HEK293 (cell line): ENCODE data around the gene KLHL17.

Source experiments
- CTCF ChIA-PET: fragments of 350-600 bp; formaldehyde crosslinking; extraction: SDS; loops from one replicate; lab custom pipeline; 2021; ENCODE audit warnings: antibody characterized with exemption; lab: Yijun Ruan, JAX
- POLR2A ChIA-PET: fragments of 300-600 bp; formaldehyde crosslinking; extraction: SDS; loops from one replicate; lab custom pipeline; 2020; ENCODE audit warnings: antibody characterized with exemption, inconsistent platforms; lab: Yijun Ruan, JAX
- H3K27ac ChIP-seq: fragments of 200-500 bp; sonication (Bioruptor generic); 2 replicates; pipeline ENCODE4 v1.5.1; 2014; ENCODE audit warnings: low read depth, low read length, control low read depth, inconsistent platforms; ENCODE audit errors: extremely low read depth
- H3K36me3 ChIP-seq, 2 experiments: fragments of 200-500 bp in 1 of 2; sonication (Bioruptor generic) in 1 of 2; 1 replicate in 1 of 2; 2 replicates in 1 of 2; pipeline ENCODE4 v1.5.1; 2014 to 2017; ENCODE audit warnings: inconsistent platforms in 2 of 2, low read length in 2 of 2; ENCODE audit not compliant: control insufficient read depth in 2 of 2, insufficient read depth in 1 of 2
- H3K4me1 ChIP-seq: fragments of 200-500 bp; sonication (Bioruptor generic); 2 replicates; pipeline ENCODE4 v1.5.1; 2014; ENCODE audit warnings: mild to moderate bottlenecking, low read length, inconsistent platforms; ENCODE audit not compliant: control insufficient read depth, insufficient read depth
- H3K4me3 ChIP-seq: 2 replicates; pipeline ENCODE4 v1.5.1; 2011; ENCODE audit warnings: low read depth, mild to moderate bottlenecking, control low read depth, low read length, moderate library complexity
- H3K9me3 ChIP-seq: fragments of 200-500 bp; sonication (Bioruptor generic); 2 replicates; pipeline ENCODE4 v1.5.1; 2014; ENCODE audit warnings: low read depth, low read length, inconsistent platforms; ENCODE audit not compliant: control insufficient read depth, insufficient read depth
- ELK4 ChIP-seq: IDR thresholded peaks from 2 replicates; pipeline ENCODE4 v1.6.1; 2011; ENCODE audit warnings: mild to moderate bottlenecking, low read depth, low read length, borderline replicate concordance
- GLIS2 ChIP-seq: fragments of 450-650 bp; formaldehyde crosslinking; IDR thresholded peaks from 2 replicates; pipeline ENCODE4 v1.5.1; 2016; ENCODE audit warnings: missing biosample characterization, missing genetic modification characterization
- HIC1 ChIP-seq: fragments of 450-650 bp; formaldehyde crosslinking; IDR thresholded peaks from 2 replicates; pipeline ENCODE4 v1.5.1; 2016; ENCODE audit warnings: missing biosample characterization, missing genetic modification characterization
- KLF10 ChIP-seq: fragments of 450-650 bp; IDR thresholded peaks from 2 replicates; pipeline ENCODE4 v1.5.1; 2018; ENCODE audit warnings: missing biosample characterization, mild to moderate bottlenecking, missing genetic modification characterization
- KLF17 ChIP-seq: fragments of 450-650 bp; formaldehyde crosslinking; IDR thresholded peaks from 2 replicates; pipeline ENCODE4 v1.5.1; 2016; ENCODE audit warnings: missing biosample characterization, missing genetic modification characterization
- PATZ1 ChIP-seq: fragments of 450-650 bp; formaldehyde crosslinking; IDR thresholded peaks from 2 replicates; pipeline ENCODE4 v1.5.1; 2016; ENCODE audit warnings: missing biosample characterization, missing genetic modification characterization
- PRDM4 ChIP-seq: fragments of 450-650 bp; formaldehyde crosslinking; IDR thresholded peaks from 2 replicates; pipeline ENCODE4 v1.5.1; 2017; ENCODE audit warnings: missing biosample characterization, missing genetic modification characterization
- REPIN1 ChIP-seq: fragments of 450-650 bp; formaldehyde crosslinking; IDR thresholded peaks from 2 replicates; pipeline ENCODE4 v1.5.1; 2017; ENCODE audit warnings: missing biosample characterization, missing genetic modification characterization, low read depth
- SP2 ChIP-seq: fragments of 450-650 bp; formaldehyde crosslinking; IDR thresholded peaks from 2 replicates; pipeline ENCODE4 v1.5.1; 2016; ENCODE audit warnings: missing biosample characterization, missing genetic modification characterization
- ZBTB6 ChIP-seq: fragments of 450-650 bp; formaldehyde crosslinking; IDR thresholded peaks from 2 replicates; pipeline ENCODE4 v1.5.1; 2017; ENCODE audit warnings: missing biosample characterization, missing genetic modification characterization
- ZBTB8A ChIP-seq: fragments of 450-650 bp; formaldehyde crosslinking; IDR thresholded peaks from 2 replicates; pipeline ENCODE4 v1.5.1; 2016; ENCODE audit warnings: missing biosample characterization, missing genetic modification characterization
- ZNF211 ChIP-seq: fragments of 450-650 bp; formaldehyde crosslinking; IDR thresholded peaks from 2 replicates; pipeline ENCODE4 v1.5.1; 2016; ENCODE audit warnings: low read depth, missing biosample characterization, missing genetic modification characterization
- ZNF335 ChIP-seq: fragments of 450-650 bp; formaldehyde crosslinking; conservative IDR thresholded peaks from 2 replicates; pipeline ENCODE4 v1.5.1; 2016; ENCODE audit warnings: missing biosample characterization, missing genetic modification characterization
- ZNF514 ChIP-seq: fragments of 450-650 bp; formaldehyde crosslinking; IDR thresholded peaks from 2 replicates; pipeline ENCODE4 v1.5.1; 2016; ENCODE audit warnings: missing biosample characterization, missing genetic modification characterization
- ZNF549 ChIP-seq: fragments of 450-650 bp; IDR thresholded peaks from 2 replicates; pipeline ENCODE4 v1.5.1; 2018; ENCODE audit warnings: missing biosample characterization, missing genetic modification characterization, mild to moderate bottlenecking, inconsistent platforms, moderate library complexity
- ZNF560 ChIP-seq: fragments of 450-650 bp; formaldehyde crosslinking; IDR thresholded peaks from 2 replicates; pipeline ENCODE4 v1.5.1; 2017; ENCODE audit warnings: missing biosample characterization, missing genetic modification characterization, borderline replicate concordance
- ZNF624 ChIP-seq: fragments of 450-650 bp; formaldehyde crosslinking; IDR thresholded peaks from 2 replicates; pipeline ENCODE4 v1.5.1; 2017; ENCODE audit warnings: missing biosample characterization, missing genetic modification characterization
- ZNF664 ChIP-seq: fragments of 450-650 bp; formaldehyde crosslinking; IDR thresholded peaks from 2 replicates; pipeline ENCODE4 v1.5.1; 2016; ENCODE audit warnings: missing biosample characterization, missing genetic modification characterization
- ZNF776 ChIP-seq: fragments of 450-650 bp; formaldehyde crosslinking; IDR thresholded peaks from 2 replicates; pipeline ENCODE4 v1.5.0; 2017; ENCODE audit warnings: missing biosample characterization, missing genetic modification characterization, borderline replicate concordance
- ZNF785 ChIP-seq: fragments of 450-650 bp; formaldehyde crosslinking; IDR thresholded peaks from 2 replicates; pipeline ENCODE4 v1.5.1; 2016; ENCODE audit warnings: missing biosample characterization, missing genetic modification characterization
- ZNF843 ChIP-seq: fragments of 450-650 bp; formaldehyde crosslinking; IDR thresholded peaks from 2 replicates; pipeline ENCODE4 v1.5.1; 2016; ENCODE audit warnings: missing biosample characterization, missing genetic modification characterization

The KLHL17 gene

GRCh38 chr1:931380-932172, 28.8 kb upstream of the KLHL17 start (continued):
- TF ChIP-seq ZNF776 (tag by site-specific recombination) (no peak), ZNF664 (no peak), ZNF211 (no peak), HIC1 (0 out of 2 replicates have a peak, but pooled peaks have one; percentile 57), KLF10 (tag by site-specific recombination) (peak; percentile 59; the same call in 1 of the 2 replicates), KLF17 (tag by site-specific recombination) (peak; percentile 51; the same call in 1 of the 2 replicates), ZBTB8A (peak; percentile 24; the same call in 1 of the 2 replicates), ZBTB6 (tag by site-specific recombination) (no peak), ZNF560 (tag by site-specific recombination) (no peak), SP2 (tag by site-specific recombination) (peak; percentile 37; the same call in 1 of the 2 replicates), GLIS2 (tag by site-specific recombination) (peak; percentile 14; the same call in 1 of the 2 replicates), ZNF843 (tag by site-specific recombination) (0 out of 2 replicates have a peak, but pooled peaks have one; percentile 35)

- Histone ChIP-seq H3K4me3 (no peak overlapping the region), H3K36me3 (peaks cover 0 to 58% of the 10 kb centered on the region in 2 experiments; a peak in 1 of 3 replicates), H3K4me1 (peaks cover 27% of the 10 kb centered on the region), H3K9me3 (no peaks in the 10 kb centered on the region), H3K27ac (peak overlapping the region; percentile 82)
- ChIA-PET CTCF (interaction anchor here (0.6 to 2.7 kb wide), 4 partner anchors 8 to 282 kb away, joined by 3 to 16 read pairs (median 4); no protein-coding TSS in a partner anchor), POLR2A (interaction anchor here (1.2 to 6.5 kb wide), 3 partner anchors 10 to 21 kb away, joined by 3 to 111 read pairs (median 14); no protein-coding TSS in a partner anchor)
- no peak for TF ChIP-seq ZNF514 (tag by site-specific recombination)
- peak; percentile 67 for TF ChIP-seq ZNF335 (tag by site-specific recombination)
- peak; percentile 13; the same call in 1 of the 2 replicates for TF ChIP-seq PATZ1 (tag by site-specific recombination)
- TF ChIP-seq ZNF785 = no peak
- peak; percentile 63 for TF ChIP-seq ZBTB8A
- no peak for TF ChIP-seq ELK4
- no peak for TF ChIP-seq ZNF549 (tag by site-specific recombination)
- TF ChIP-seq ZNF624 (tag by site-specific recombination) = no peak
- 0 out of 2 replicates have a peak, but pooled peaks have one; percentile 11 for TF ChIP-seq PRDM4 (tag by site-specific recombination)
- TF ChIP-seq REPIN1 (tag by site-specific recombination) = no peak
Observed at GRCh38 chr1:932173-932510, 28.2 kb upstream of the KLHL17 start.
